SH-SY5Y (cell line): ENCODE data around the gene PFDN4.

Source experiments
- GATA2 ChIP-seq: IDR thresholded peaks from 2 replicates; pipeline ENCODE4 v1.6.1; 2011; ENCODE audit warnings: mild to moderate bottlenecking, low read depth, low read length
- GATA3 ChIP-seq: IDR thresholded peaks from 2 replicates; pipeline ENCODE4 v1.6.1; 2011; ENCODE audit warnings: low read depth, mild to moderate bottlenecking, low read length, moderate library complexity

GRCh38 chr20:54179946-54180345, 27.9 kb upstream of the PFDN4 start:
- TF ChIP-seq GATA3: no peak
- no peak for TF ChIP-seq GATA2
